ENCODE measurements around the gene OCEL1.

Gene OCEL1

DNA sequence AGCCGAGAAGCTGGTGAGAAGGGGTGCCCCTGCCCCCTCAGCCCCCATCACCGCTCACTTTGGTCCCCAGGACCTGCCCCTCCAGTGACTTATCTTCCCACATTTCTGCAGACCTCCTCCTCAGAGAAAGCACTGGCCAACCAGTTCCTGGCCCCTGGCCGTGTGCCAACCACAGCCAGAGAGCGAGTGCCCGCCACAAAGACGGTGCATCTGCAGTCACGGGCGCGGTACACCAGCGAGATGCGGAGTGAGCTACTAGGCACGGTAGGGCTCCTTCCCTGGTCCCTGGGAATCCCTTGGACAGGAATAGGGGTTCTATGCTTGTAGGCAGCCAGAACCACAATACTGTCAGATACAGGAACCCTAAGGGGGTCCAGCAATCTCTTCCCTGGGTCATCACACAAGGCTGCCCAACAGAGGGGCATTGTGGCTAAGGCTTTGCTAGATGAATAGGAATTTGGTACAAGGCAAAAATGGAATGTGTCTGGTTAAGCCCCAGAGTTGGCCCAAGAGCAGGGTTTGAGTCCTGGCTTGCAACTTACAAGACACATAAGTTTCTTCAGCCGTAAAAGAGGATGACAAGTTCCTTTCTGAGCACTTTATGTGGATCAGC, 9.9 kb upstream of the OCEL1 start:
- TF ChIP-seq, protein P1, sequence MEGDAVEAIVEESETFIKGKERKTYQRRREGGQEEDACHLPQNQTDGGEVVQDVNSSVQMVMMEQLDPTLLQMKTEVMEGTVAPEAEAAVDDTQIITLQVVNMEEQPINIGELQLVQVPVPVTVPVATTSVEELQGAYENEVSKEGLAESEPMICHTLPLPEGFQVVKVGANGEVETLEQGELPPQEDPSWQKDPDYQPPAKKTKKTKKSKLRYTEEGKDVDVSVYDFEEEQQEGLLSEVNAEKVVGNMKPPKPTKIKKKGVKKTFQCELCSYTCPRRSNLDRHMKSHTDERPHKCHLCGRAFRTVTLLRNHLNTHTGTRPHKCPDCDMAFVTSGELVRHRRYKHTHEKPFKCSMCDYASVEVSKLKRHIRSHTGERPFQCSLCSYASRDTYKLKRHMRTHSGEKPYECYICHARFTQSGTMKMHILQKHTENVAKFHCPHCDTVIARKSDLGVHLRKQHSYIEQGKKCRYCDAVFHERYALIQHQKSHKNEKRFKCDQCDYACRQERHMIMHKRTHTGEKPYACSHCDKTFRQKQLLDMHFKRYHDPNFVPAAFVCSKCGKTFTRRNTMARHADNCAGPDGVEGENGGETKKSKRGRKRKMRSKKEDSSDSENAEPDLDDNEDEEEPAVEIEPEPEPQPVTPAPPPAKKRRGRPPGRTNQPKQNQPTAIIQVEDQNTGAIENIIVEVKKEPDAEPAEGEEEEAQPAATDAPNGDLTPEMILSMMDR (IDR thresholded peaks at IDR 0.05; ENCODE audit: low read depth, low read length) = no peak
- peak overlapping the region; percentile 73 to 75 for H3K4me3 ChIP-seq (replicated peaks in 1 of 2; ENCODE audit: low read depth in 2 of 2, low read length in 2 of 2)

DNA sequence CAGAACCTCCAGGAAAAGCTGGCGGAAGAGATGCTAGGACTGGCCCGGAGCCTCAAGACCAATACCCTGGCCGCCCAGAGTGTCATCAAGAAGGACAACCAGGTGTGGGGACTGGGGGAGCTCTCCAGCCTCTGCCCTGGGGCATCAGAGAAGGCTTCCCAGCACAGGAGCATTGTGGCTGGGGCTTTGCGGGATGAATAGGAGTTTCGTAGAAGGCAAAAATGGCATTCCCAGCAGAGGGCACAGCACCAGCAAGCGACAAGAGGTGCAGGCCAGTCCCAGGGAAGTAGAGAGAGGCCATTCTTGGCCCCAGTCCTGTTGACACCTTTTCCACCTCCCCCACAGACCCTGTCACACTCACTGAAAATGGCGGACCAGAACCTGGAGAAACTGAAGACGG, 6.7 kb upstream of the OCEL1 start:
- no peak overlapping the region for H3K4me3 ChIP-seq (replicated peaks in 1 of 2; ENCODE audit: low read depth in 2 of 2, low read length in 2 of 2)
- TF ChIP-seq, protein P1 (IDR thresholded peaks at IDR 0.05; ENCODE audit: low read depth, low read length) = no peak
- no peak for DNase-seq (ENCODE audit: low read depth in 2 of 2)

More for the DNA sequence above, 9.9 kb upstream of the OCEL1 start:
- no peak for DNase-seq (ENCODE audit: low read depth in 2 of 2)

DNA sequence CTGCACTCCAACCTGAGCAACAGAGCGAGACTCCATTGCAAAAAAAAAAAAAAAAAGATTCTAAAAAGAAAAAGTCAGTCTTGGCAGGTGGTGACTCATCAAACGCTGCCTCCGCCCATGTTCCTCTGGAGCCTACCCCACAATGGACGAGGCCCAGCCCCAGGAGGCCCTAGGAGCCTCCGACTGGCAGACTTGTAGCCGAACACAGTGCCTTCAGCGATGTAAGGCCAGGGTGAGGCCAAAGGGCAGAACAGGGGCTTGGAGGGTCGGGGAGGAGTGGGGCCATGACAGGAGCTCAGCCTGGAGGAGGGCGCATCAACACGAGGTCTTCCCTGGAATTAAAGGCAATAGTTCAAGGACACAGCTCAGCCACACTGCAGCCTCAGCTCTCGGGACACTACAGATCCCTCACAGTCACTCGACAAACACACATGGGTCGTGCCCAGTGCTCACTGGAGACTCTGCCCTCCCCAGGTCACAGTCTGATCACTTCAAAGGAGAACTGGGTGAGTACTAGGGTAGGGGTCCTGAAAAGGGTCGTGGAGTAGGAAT, 5.7 kb upstream of the OCEL1 start:
- TF ChIP-seq, protein P1 (IDR thresholded peaks at IDR 0.05; ENCODE audit: low read depth, low read length) = no peak
- DNase-seq (ENCODE audit: low read depth in 2 of 2) = peak; percentile 86 to 90

DNA sequence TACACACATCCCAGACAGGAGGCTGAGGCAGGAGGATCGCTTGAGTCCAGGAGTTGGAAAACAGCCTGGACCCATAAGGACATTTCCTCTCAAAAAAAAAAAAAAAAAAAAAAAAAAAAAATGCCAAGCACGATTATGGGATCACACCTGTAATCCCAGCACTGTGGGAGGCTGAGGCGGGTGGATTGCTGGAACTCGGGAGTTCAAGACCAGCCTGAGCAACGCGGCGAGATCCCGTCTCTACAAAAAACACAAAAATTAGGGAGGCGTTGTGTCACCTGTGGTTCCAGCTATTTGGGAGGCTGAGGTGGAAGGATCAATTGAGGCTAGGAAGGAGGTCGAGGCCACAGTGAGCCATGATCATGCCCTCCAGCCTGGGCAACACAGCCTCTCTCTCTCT, 973 bp upstream of the OCEL1 start:
- TF ChIP-seq, protein P1 (IDR thresholded peaks at IDR 0.05; ENCODE audit: low read depth, low read length) = no peak
- no peak for DNase-seq (ENCODE audit: low read depth in 2 of 2)
- no peak overlapping the region for H3K4me3 ChIP-seq (replicated peaks in 1 of 2; ENCODE audit: low read depth in 2 of 2, low read length in 2 of 2)

More for the DNA sequence above, 5.7 kb upstream of the OCEL1 start:
- H3K4me3 ChIP-seq (replicated peaks in 1 of 2; ENCODE audit: low read depth in 2 of 2, low read length in 2 of 2) = no peak overlapping the region

DNA sequence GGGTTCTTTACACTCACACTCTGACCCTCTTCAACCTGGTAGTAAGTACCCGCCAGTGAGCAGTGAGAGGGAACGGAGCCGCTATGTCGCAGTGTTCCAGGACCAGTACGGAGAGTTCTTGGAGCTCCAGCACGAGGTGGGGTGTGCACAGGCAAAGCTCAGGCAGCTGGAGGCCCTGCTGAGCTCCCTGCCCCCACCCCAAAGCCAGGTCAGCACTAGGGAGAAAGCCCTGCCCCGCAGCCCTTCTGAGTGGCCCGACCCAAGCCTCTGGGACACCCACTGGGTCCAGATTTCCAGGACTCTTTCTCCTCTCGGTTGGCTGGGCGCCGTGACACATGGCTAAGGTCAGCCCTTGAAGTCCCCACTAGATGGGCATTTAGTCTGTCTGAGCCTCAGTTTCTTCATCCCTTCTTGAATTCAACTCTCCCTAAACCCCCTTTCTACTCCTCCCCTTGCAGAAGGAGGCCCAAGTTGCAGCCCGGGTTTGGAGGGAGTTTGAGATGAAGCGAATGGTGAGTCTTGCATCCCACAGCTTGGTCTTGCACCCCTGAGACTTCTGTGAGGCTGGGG, 1.9 kb downstream of the OCEL1 start:
- no peak for DNase-seq (ENCODE audit: low read depth in 2 of 2)
- H3K4me3 ChIP-seq (replicated peaks in 1 of 2; ENCODE audit: low read depth in 2 of 2, low read length in 2 of 2) = no peak overlapping the region
- TF ChIP-seq, protein P1 (IDR thresholded peaks at IDR 0.05; ENCODE audit: low read depth, low read length) = no peak

DNA sequence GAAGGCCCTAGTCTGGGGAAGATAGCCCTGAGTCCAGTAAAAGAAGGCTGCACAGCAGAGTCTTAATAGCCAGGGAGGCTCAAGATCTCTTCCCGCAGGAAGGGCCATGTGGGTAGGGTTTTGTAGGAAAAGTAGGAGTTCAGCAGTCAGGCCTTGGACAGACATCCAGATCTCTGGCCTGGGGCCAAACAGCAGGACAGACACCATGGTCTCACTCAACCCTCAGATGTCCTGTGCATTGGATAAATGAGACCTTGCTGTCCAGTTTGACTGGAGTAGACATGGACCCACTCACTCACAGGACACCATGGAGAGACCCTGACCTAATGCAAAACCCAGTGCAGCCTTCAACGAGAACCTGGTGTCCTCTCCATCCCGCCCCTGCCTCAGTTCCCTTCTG, 3.9 kb downstream of the OCEL1 start:
- DNase-seq (ENCODE audit: low read depth in 2 of 2) = no peak
- TF ChIP-seq, protein P1 (IDR thresholded peaks at IDR 0.05; ENCODE audit: low read depth, low read length) = no peak
- no peak overlapping the region for H3K4me3 ChIP-seq (replicated peaks in 1 of 2; ENCODE audit: low read depth in 2 of 2, low read length in 2 of 2)
